GM21381 (cell line): ENCODE data around the gene MBD2.
"Not testable (repeated sequence)": the region's sequence is repeated elsewhere in the genome, so short reads cannot be mapped to it uniquely, and the experiment has no call there.

Experiments
- ATAC-seq: cut with Tn5 transposase; IDR thresholded peaks from one replicate; pipeline ENCODE4 v1.9.1; 2021; ENCODE audit warnings: mild to moderate bottlenecking, moderate library complexity; ENCODE audit not compliant: unreplicated experiment

The MBD2 gene, protein sequence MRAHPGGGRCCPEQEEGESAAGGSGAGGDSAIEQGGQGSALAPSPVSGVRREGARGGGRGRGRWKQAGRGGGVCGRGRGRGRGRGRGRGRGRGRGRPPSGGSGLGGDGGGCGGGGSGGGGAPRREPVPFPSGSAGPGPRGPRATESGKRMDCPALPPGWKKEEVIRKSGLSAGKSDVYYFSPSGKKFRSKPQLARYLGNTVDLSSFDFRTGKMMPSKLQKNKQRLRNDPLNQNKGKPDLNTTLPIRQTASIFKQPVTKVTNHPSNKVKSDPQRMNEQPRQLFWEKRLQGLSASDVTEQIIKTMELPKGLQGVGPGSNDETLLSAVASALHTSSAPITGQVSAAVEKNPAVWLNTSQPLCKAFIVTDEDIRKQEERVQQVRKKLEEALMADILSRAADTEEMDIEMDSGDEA

DNA sequence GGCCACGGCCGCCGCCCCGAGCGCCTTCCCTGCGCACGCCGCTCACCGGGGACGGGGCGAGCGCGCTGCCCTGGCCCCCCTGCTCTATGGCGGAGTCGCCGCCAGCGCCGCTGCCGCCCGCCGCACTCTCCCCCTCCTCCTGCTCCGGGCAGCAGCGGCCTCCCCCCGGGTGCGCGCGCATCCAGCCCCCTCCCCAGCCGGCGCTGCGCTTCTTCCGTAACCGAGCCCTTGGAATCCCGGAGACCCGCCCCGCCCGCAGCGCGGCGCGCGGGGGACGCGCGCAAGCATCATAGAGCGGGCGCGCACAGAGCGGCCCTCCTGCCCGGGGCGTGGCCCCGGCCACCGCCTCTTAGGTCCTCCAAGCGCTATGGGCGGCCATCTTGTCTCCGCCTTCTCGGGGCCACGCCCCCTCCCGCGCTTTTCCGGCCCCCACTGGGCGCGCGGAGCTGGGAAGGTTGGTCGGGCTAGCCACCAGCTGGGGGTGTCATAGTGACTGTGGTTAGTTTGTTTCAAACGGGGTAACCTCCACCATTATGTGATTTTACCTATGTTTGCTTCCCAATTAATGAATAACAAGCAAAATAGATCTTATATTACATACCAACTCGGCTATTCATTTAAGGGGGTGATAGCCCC lies at the start of gene MBD2:
MBD2 (minus strand) TSS at position 291 of the 636 bp plus-strand sequence; CDS start at position 181, 110 bp downstream.
- peak; percentile 87 for ATAC-seq

DNA sequence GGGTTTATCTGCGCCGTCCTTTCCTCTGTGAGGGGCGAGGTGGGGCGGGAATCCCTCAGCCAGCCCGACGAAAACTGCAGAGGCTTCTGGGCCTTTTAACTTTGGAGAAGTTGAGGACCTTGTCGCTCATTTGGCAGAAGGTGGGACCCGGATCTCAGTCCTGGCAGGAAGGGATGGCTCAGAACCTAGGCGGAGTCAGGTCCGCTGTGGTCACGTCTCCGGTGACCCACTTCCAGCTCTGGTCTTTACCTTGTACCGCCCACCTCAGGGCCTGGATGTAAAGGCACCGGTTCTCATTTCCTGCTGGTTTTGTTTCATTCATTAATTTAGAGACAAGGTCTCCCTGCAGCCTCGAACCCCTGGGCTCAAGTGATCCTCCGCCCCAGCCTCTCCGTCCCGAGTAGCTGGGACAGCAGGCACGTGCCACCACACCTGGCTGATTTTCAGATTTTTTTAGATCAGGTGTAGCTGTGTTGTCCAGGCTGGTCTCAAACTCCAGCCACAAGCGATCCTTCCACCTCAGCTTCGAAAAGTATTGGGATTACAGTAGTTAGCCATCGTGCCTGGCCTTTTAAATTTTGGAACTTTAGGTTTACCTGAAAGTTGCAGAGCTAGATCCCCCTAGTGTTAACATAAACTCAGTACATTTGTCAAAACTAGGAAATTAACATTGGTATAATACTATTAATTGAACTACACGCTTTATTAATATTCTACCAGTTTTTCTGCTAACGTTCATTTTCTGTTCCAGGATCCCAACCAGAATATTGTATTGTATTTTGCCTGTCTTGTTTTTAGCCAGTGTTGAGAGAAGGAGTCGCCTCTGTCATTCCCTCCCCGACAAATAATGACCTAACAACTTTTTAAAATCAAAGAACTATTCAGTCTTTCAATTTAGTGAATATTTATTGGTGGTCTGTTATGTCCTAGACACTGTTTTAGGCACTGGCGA lies 45.7 kb upstream of the MBD2 start:
- ATAC-seq: peak; percentile 56

DNA sequence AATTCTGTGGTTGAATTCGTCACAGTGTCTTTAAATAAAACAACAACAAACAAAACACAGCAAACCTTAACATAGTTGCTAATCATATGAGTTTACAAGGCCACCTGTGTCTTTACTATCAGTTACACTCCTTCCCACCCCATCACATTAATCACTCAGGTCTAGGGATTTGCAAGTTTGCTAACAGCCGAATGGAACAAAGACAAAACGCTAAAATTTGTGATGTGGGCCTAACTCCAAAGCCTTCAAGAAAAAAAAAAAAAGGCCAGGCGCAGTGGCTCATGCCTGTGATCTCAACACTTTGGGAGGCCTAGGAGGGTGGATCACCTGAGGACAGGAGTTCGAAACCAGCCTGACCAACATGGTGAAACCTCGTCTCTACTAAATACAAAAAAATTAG lies 44.3 kb upstream of the MBD2 start:
- no peak for ATAC-seq

DNA sequence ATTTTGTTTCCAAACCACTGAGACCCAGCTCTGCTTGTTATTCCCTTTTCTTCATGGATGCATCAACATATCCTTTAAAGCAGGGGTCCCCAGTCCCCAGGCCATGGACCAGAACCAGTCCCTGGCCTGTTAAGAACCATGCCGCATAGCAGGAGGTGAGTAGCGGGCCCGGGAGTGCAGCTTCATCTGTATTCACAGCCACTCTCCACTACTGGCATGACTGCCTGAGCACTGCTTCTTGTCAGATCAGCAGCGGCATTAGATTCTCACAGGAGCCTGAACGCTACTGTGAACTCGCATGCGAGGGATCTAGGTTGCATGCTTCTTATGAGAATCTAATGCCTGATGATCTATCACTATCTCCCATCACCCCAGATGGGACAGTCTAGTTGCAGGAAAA lies 43.2 kb upstream of the MBD2 start:
- ATAC-seq: no peak

DNA sequence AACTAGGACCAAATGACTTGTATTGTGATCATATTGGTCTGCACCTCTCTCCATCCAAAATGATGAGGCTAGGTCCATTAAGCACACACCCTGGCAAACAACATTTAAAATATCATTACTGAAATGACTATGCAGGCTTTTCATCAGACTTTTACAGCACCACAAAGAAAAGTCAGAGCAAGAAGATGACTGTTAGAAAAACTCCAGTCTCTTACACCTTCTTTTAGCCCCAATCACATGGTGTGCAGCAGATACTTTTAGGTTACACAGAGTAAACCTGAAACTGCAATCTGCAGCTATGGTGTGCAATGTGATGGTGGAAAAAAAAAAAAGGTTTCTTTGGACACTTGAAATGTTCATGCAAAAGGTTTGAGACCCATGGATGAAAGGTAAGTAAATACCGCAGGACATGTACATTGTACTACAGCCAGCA lies 39.5 kb upstream of the MBD2 start:
- peak; percentile 76 for ATAC-seq

DNA sequence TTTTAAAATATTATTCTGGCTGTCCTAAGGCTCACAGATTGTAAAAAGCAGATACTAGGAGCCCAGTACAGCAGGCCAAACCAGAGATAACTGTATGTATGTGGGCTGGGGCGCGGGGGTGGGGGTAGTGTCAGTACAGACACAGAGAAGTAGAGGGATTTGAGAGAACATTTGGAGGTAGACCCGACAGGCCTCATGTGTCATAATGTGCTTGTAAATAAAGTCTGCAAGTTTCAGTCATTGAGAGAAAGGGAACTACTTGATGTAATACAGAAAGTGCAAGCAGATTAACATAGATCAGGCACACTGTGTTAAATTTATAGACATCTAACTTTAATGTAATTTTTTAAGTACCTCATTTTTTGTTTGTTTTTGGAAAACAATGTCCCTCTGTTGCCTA lies 37.4 kb upstream of the MBD2 start:
- ATAC-seq: peak; percentile 64

DNA sequence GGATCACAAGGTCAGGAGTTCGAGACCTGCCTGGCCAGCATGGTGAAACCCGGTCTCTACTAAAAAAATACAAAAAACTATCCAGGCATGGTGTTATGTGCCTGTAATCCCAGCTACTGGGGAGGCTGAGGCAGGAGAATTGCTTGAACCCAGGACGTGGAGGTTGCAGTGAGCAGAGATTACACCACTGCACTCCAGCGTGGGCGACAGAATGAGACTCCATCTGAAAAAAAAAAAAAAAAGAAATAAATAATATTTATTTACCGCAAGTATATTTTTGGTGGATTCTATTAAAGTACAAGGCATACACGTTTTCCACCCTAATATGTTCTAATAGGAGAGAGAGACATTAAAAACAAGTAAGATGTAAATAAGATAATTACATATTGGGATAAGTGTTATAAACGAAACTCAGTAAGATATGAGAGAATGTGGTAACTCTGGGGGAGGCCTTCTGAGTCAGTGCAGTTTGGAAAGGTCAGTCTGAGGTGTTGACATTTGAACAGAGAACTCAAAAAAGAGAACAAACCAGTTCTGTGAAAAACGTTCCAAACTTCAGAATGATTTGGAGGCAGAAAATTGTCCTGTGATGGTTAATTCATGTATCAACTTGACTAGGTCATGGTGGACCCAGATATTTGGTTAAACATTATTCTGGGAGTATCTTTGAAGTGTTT lies 36.1 kb upstream of the MBD2 start:
- no peak for ATAC-seq

DNA sequence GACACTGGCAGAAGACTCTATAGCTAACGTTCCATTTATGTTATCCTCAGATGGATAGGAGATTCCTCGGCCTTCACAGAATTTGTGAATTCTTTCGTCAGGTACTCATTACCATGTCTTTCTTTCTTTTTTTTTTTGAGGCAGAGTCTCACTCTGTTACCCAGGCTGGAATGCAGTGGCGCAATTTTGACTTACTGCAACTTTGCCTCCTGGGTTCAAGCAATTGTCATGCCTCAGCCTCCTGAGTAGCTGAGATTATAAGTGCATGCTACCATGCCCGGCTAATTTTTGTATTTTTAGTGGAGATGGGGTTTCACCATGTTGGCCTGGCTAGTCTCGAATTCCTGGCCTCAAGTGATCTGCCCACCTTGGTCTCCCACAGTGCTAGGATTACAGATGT lies 33.3 kb upstream of the MBD2 start:
- not testable (repeated sequence) for ATAC-seq

DNA sequence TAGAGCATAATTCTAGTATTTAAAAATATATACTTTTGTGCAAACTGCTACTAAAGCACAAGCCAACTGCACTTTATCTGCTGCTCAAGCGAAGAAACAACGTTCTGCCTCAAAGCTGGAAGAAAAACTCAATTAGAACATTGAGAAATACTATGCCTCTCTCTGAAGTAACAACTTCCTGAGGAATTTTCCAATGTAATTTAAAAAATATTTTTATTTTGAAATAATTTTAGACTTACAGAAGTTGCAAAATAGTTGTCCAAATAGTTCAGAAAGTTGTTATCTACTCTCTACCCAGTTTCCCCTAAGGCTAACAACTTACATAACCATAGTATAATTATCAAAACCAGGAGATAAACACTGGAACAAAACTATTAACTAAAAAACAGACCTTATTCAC lies 32.5 kb upstream of the MBD2 start:
- ATAC-seq: no peak

DNA sequence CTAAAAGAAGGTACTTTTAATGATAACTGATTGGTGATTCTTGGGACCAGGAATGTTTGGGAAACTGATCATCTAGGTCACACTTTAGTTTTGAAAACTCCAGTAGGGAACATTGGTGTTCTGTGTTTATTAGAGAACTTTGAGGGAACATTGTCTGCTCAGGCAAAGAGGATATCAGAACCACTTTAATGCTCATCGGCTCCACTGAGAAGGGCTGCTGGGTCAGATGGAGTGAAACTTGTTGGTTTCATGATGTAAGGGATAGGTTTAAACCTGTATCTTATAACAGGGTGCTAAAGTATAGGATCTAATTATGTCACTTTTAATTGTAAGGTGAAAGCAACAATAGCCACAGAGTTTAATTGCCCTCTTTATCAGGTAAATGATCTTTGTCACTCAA lies 30.7 kb upstream of the MBD2 start:
- no peak for ATAC-seq

DNA sequence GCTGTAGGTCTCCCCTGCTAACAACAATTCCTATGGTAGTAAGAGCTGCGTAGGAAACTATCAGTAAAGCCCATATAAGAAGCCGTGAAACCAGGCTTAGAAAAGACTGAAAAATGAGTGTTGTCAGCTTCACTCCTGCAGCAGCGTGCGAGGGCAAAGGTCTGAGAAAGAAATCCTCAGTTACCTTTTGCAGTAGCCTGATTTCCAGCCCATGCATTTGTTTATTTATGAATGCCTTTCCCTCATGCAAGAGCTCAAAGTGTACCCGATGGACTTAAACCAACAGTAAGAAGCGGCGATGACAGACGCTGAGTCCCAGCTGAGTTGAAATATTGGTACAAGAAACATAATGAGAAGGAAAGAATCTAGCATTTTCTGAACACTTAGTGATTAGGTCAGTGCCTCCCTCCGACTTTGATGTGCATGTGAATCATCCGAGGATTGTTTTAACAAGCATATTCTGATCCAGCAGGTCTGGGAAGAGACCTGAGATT lies 29.8 kb upstream of the MBD2 start:
- no peak for ATAC-seq

DNA sequence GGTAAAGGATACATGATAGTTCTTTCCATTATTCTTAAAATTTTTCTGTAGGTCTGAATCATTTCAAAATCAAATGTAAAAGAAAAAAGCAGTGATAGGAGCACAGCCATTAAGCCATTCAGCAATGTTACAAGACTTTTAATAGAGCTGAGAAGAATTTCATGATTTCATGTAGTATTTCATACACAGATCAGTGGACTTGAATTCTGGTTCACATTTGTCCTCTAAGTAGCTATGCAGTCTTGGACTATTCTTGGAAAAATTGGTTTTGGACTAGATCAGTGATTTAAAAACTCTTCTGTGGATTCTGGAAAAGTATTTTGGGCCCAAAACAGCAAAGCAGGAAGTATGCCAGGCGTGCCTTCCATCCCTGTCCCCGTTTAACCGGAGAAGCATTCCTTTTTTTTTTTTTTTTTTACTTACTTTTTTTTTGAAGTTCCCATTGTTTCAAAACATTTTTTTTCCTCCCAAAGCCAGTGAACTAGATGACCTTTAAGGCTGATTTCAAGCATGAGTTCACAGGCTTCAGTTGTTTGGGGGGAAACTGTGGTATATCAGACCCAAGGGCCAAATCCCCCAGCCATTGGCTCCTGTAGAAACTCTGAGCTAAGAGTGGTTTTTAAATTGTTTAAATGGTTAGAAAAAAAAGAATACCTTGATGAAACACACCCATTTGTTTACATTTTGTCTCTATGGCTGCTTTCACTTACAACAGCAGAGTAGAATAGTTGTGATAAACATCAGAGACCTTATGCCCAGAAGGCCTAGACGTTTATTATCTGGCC lies 27.3 kb upstream of the MBD2 start:
- ATAC-seq: no peak

DNA sequence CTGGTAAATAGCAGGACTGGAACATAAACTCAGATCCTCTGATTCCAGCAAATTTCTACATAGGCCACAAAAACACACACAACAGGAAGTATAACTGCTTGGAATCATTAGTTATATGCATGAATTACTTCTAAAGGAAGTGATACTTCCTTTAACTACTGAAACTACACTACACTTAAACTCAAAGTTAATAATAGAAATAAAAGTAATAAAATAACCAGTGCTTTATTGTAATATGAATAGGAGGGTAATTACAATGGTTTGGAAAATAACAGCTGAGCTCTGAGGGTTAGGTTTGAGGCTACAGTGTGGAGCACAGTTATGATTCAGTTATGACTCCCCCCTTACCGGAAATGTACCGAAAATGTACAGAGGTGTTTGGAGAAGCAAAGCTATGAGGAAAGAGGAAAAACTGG lies 26.4 kb upstream of the MBD2 start:
- peak; percentile 84 for ATAC-seq

DNA sequence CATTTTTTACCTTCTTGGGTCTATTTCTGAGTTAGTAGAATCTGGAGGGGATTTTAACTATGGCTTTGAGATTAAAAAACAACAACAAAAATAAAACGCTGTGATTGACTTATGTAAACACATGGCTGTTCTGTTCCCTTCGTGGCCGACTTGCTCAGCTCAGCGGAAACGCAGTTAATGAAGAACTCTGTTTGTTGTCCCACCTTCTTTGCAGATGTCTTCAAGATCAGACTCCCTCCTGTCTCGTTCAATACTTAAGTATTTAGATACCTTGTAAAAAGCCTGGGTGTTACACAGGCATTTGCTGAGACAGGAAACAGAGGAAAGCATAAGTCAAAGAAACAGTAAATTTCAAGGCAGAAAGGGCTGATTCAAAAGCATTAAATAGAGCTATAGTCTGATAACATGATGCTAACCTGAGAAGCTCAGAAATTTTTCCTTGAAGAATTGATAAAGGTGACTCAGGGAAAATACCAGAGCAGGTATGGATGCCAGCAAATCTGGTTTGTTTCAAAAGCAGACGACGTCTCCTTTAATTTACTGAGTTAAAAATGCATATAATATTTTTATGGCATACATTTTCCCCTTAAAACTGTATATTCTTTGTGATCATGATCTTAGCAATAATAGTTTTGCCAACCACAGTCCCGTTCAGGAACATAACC lies 23.2 kb upstream of the MBD2 start:
- ATAC-seq: no peak

DNA sequence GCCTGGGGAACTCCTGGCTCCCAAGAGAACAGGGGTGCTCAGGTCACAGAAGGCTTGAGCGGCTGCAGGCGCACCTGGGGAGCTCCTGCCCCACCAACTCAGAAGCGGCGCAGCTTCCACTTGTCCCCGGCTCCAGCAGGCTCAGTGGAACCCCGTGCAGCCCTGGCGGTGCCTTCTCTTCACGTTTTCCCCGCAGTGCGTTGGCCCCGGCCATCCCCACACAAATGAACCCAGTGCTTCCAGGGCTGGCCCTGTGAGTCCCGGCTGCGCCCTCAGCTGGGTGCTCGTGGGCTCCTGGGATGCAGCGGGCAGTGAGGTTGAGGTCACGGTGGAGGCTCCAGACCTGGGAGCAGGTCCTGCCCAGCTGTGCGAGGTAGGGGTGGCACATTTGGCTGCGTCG lies 17.9 kb upstream of the MBD2 start:
- ATAC-seq: no peak

DNA sequence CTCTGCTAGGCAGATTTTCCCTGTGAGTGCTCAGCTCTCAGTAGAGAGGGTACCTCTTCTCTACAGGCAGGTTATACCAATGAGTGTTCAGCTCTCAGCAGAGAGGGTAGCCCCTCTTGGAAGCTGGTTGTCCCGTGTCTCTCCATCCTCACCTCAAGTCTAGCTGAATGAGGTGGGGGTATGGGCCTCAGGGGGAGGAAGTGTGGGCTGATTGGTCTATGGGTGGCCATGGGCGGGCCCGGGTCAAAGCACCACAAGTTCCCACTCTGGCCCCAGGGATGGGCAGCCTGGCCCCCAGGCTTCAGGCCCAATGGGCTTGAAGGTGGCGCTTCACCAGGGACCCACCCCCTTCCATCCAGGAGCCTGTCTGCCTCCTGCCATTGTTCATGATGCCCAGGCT lies 17.0 kb upstream of the MBD2 start:
- no peak for ATAC-seq

DNA sequence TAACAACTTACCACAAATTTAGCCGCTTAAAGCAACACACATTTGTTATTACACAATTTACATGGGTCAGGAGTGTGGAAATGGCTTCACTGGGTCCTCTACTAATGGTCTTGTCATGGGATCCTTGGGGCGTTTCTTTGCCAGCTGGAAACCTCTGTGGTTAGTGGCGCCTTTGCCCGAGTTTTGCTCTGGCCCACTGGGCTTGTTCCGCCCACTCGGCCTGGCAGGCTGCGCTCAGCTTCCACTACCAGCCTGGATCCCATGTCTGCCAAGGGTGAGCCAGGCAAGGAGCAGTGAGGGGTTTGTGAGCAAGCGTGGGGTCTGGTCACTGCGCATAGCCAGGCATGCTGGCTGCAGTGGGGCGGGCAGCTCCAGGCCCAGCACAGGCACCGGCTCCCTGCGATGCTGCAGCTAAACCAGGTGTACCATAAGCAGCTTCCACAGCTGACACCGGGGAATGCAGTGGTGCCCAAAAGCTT lies 16.2 kb upstream of the MBD2 start:
- no peak for ATAC-seq

DNA sequence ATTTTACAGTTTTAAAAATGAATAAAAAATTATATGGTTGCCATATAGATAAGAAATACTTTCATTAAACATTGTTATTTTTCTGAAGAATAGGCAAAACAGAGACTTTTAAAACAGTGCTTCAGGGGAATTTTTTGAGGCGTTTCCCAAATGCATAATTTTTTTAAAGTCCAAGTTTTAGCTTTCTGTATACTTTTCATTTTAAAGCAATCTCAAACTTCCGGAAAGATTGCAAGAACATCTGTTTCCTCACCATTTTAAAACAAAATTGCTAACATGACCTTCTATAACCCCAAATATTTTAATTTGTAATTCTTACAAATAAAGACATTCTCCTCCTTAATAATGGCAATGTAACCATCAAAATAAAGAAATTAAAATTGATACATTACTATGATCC lies 15.1 kb upstream of the MBD2 start:
- ATAC-seq: no peak

DNA sequence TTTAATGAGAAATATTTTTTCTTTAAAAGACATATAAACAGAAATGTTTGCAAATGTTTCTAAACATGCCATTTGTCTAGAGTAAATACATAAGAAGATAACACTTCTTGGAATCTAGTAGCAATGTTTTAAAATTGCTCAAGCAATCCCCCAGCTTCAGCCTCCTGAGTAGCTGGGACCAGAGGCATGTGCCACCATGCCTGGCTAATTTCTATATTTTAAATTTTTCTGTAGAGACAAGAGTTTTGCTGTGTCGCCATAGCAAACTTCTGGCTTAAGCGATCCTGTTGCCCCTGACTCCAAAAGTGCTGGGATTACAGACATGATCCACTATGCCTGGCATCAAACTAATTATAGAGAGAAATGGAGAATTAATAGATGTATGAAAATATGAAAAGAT lies 14.6 kb upstream of the MBD2 start:
- ATAC-seq: no peak
